Urinary bladder (tissue), 4 donors: ENCODE measurements around the gene SIRPG. TPM values are rescaled to one million over a fixed set of nuclear protein-coding genes. Genes with fewer than 3 reads are reported as not detected.

ENCODE experiments used
- DNase-seq: peaks from one replicate; pipeline ENCODE4 v3.0.0-alpha.2; 2015; ENCODE audit errors: extremely low spot score
- H3K27ac ChIP-seq: one replicate; pipeline ENCODE4 v1.5.1; 2013; ENCODE audit warnings: low read depth, mild to moderate bottlenecking, moderate library complexity
- H3K36me3 ChIP-seq: one replicate; pipeline ENCODE4 v1.6.1; 2013; ENCODE audit warnings: mild to moderate bottlenecking, moderate library complexity; ENCODE audit not compliant: insufficient read depth
- H3K4me1 ChIP-seq: one replicate; pipeline ENCODE4 v1.6.1; 2013; ENCODE audit warnings: mild to moderate bottlenecking, moderate library complexity; ENCODE audit not compliant: insufficient read depth
- H3K4me3 ChIP-seq: one replicate; pipeline ENCODE4 v1.5.1; 2013; ENCODE audit warnings: low read depth, low read length
- WGBS: extraction: QIAGEN DNeasy Blood & Tissue Kit; methylation state at CpG from one replicate; pipeline ENCODE4 v1.1.7; 2013; 5-methylcytosine and 5-hydroxymethylcytosine counted together
- polyA plus RNA-seq: library from polyadenylated mRNA; stranded (reverse); fragments of 200-250 nt; gene quantifications from one replicate; pipeline ENCODE4 v1.2.3, GENCODE V29; 2013
- small RNA-seq: library from RNA; depleted of rRNA; stranded (forward); fragments of <200 nt; gene quantifications from one replicate; pipeline ENCODE3, GENCODE V24; 2014
- total RNA-seq: library from RNA; depleted of rRNA; stranded (reverse); fragments of >200 nt; gene quantifications from one replicate; pipeline ENCODE4 v1.2.3, GENCODE V29; 2014
- donor health status: healthy with polysubstance abuse.
- donor health status: healthy.

SIRPG gene
- total and polyA plus RNA-seq, 2 donors = 0.49 TPM; not detected in 1

GRCh38 chr20:1587781-1588532 is 69.6 kb downstream of the SIRPG start:
- H3K36me3 ChIP-seq = no peaks in the 10 kb centered on the region
- WGBS = no CpG with 5 or more reads among the region's 3 CpGs
- H3K4me1 ChIP-seq = no peaks in the 10 kb centered on the region
- DNase-seq = no peak
- no peak overlapping the region for H3K27ac ChIP-seq
- no peak overlapping the region for H3K4me3 ChIP-seq

GRCh38 chr20:1579488-1579887 is 78.1 kb downstream of the SIRPG start:
- H3K4me3 ChIP-seq = no peak overlapping the region
- no peak overlapping the region for H3K27ac ChIP-seq
- H3K36me3 ChIP-seq = no peaks in the 10 kb centered on the region
- no peak for DNase-seq
- WGBS = 89% methylated on average over 6 of the region's 6 CpGs
- no peaks in the 10 kb centered on the region for H3K4me1 ChIP-seq

Small RNAs within 50 kb of the gene (small RNA-seq; reads per million reads assigned to genes)
- gene AL109809.3 (not detected), gene RN7SL561P (not detected)

Other genes with a start within 250 kb of the SIRPG start
- gene NSFL1C, start 190.9 kb downstream of the SIRPG start, total RNA-seq = 23.6 TPM
- gene NSFL1C, start 190.9 kb downstream of the SIRPG start, polyA plus RNA-seq = 57.3 TPM
- 1.2 TPM for gene SIRPB2, start 166.4 kb downstream of the SIRPG start, total RNA-seq
- gene SIRPB2, start 166.4 kb downstream of the SIRPG start, polyA plus RNA-seq = 3.3 TPM
- gene SIRPD, start 100.1 kb downstream of the SIRPG start, total RNA-seq = not detected
- gene SIRPD, start 100.1 kb downstream of the SIRPG start, polyA plus RNA-seq = 0.53 TPM
- gene SIRPB1, start 37.8 kb downstream of the SIRPG start, total RNA-seq = 0.26 TPM
- 0.38 TPM for gene SIRPB1, start 37.8 kb downstream of the SIRPG start, polyA plus RNA-seq
- gene SIRPA, start 237.6 kb upstream of the SIRPG start, total RNA-seq = 11.2 TPM
- 27.8 TPM for gene SIRPA, start 237.6 kb upstream of the SIRPG start, polyA plus RNA-seq